ENCODE results near the gene BIVM. TPM values are rescaled to one million over a fixed set of nuclear protein-coding genes. Genes with fewer than 3 reads are reported as not detected.

BIVM gene
- total and polyA plus RNA-seq, 2 donors (not counting 3 experiments of a cell fraction or from before 2014, with no cell fraction given): 7.7 to 20.3 TPM

DNA sequence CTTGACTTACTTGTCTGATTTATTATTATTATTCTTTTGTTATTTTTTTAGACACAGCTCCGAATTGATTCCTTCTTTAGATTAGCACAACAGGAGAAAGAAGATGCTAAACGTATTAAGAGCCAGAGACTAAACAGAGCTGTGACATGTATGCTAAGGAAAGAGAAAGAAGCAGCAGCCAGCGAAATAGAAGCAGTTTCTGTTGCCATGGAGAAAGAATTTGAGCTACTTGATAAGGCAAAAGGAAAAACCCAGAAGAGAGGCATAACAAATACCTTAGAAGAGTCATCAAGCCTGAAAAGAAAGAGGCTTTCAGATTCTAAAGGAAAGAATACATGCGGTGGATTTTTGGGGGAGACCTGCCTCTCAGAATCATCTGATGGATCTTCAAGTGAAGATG lies 76.3 kb downstream of the BIVM start:
- Histone ChIP-seq H3K4me2 (ENCODE audit: insufficient read depth, low read length) (no peak overlapping the region), H3K27me3 (ENCODE audit: control insufficient read depth in 2 of 2, insufficient read depth in 2 of 2, low read length in 2 of 2) (no peaks in the 10 kb centered on the region), H3K79me2 (ENCODE audit: control insufficient read depth, insufficient read depth, low read length) (peaks cover 4% of the 10 kb centered on the region), H3K4me3 (replicated peaks in 1 of 3; ENCODE audit: insufficient read depth in 1 of 3, low read depth in 1 of 3, low read length in 3 of 3) (no peak overlapping the region), H3K9ac (replicated peaks; ENCODE audit: extremely low read depth, insufficient read depth, low read length) (no peak overlapping the region), H3K36me3 (ENCODE audit: control insufficient read depth in 2 of 2, extremely low read depth in 1 of 2, insufficient read depth in 2 of 2, low read length in 2 of 2) (peaks cover 7 to 12% of the 10 kb centered on the region in 2 experiments), H2AFZ (ENCODE audit: low read depth, low read length) (no peak overlapping the region), H3K9me3 (replicated peaks; ENCODE audit: control insufficient read depth, insufficient read depth, low read length) (no peaks in the 10 kb centered on the region), H3K27ac (ENCODE audit: insufficient read depth, low read depth, low read length) (no peak overlapping the region), H3K9me1 (replicated peaks; ENCODE audit: control insufficient read depth, extremely low read depth, insufficient read depth, low read length) (no peaks in the 10 kb centered on the region), H3K4me1 (ENCODE audit: control insufficient read depth, extremely low read depth, insufficient read depth, low read length) (peaks cover 7% of the 10 kb centered on the region), H4K20me1 (replicated peaks; ENCODE audit: control insufficient read depth, extremely low read depth, insufficient read depth, low read length) (no peaks in the 10 kb centered on the region)
- BruUV-seq (replicated peaks): no TSS peak
- intact Hi-C loops (cut with micrococcal nuclease): no loop called here
- dilution Hi-C loops (cut with MboI; ENCODE audit: extremely low pct_ligation_motif_present, low sequenced_read_pairs): no loop called here
- CTCF ChIA-PET: no interaction called here
- POLR2A ChIA-PET: no interaction called here
- TF ChIP-seq FOS (IDR thresholded peaks at IDR 0.05; ENCODE audit: borderline replicate concordance, insufficient read depth, low read length) (no peak), POLR2AphosphoS5 (IDR thresholded peaks at IDR 0.05; ENCODE audit: insufficient read depth, low read depth, low read length) (no peak)
- TF ChIP-seq, protein P1, sequence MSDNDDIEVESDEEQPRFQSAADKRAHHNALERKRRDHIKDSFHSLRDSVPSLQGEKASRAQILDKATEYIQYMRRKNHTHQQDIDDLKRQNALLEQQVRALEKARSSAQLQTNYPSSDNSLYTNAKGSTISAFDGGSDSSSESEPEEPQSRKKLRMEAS (IDR thresholded peaks at IDR 0.05; ENCODE audit: insufficient read depth, insufficient read length): no peak
- DNase-seq (ENCODE audit: low read depth, low spot score) (no peak), FAIRE-seq (no peak)

DNA sequence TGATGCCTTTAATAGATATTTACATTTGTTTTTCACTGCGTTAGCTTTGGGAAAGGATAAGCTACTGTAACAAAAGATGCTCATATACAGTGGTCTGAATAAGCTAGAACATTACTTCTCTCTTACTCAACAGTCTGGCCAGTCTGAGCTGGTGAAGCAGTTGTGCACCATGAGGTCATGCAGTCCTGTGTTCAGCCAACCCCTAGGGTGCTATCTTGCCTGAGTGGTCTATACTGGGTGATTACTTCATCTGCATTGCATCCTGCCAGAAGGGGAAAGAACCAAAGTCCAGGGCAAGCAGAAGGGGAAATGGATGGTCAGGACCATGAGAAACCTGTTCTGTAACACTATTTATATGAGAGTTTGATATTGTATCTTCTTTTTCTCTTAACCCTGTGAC lies 78.4 kb downstream of the BIVM start:
- intact Hi-C loops (cut with micrococcal nuclease) (no loop called here), dilution Hi-C loops (cut with MboI; ENCODE audit: extremely low pct_ligation_motif_present, low sequenced_read_pairs) (no loop called here)
- CTCF ChIA-PET: no interaction called here
- DNase-seq (ENCODE audit: low read depth, low spot score) (no peak), FAIRE-seq (no peak)
- POLR2A ChIA-PET: no interaction called here
- Histone ChIP-seq H3K36me3 (ENCODE audit: control insufficient read depth in 2 of 2, extremely low read depth in 1 of 2, insufficient read depth in 2 of 2, low read length in 2 of 2) (peaks cover 7 to 8% of the 10 kb centered on the region in 2 experiments), H3K27ac (ENCODE audit: insufficient read depth, low read depth, low read length) (no peak overlapping the region), H2AFZ (ENCODE audit: low read depth, low read length) (no peak overlapping the region), H4K20me1 (replicated peaks; ENCODE audit: control insufficient read depth, extremely low read depth, insufficient read depth, low read length) (no peaks in the 10 kb centered on the region), H3K79me2 (ENCODE audit: control insufficient read depth, insufficient read depth, low read length) (no peaks in the 10 kb centered on the region), H3K9me1 (replicated peaks; ENCODE audit: control insufficient read depth, extremely low read depth, insufficient read depth, low read length) (no peaks in the 10 kb centered on the region), H3K27me3 (ENCODE audit: control insufficient read depth in 2 of 2, insufficient read depth in 2 of 2, low read length in 2 of 2) (no peaks in the 10 kb centered on the region), H3K9me3 (replicated peaks; ENCODE audit: control insufficient read depth, insufficient read depth, low read length) (no peaks in the 10 kb centered on the region), H3K9ac (replicated peaks; ENCODE audit: extremely low read depth, insufficient read depth, low read length) (no peak overlapping the region), H3K4me1 (ENCODE audit: control insufficient read depth, extremely low read depth, insufficient read depth, low read length) (peaks cover 7% of the 10 kb centered on the region), H3K4me3 (replicated peaks in 1 of 3; ENCODE audit: insufficient read depth in 1 of 3, low read depth in 1 of 3, low read length in 3 of 3) (no peak overlapping the region), H3K4me2 (ENCODE audit: insufficient read depth, low read length) (no peak overlapping the region)
- TF ChIP-seq POLR2A (IDR thresholded peaks at IDR 0.05; ENCODE audit: low read depth, low read length) (no peak), GATA2 (IDR thresholded peaks at IDR 0.05; ENCODE audit: insufficient read depth, insufficient read length, low read depth, low read length) (no peak), JUN (IDR thresholded peaks at IDR 0.05; ENCODE audit: borderline replicate concordance, insufficient read depth, insufficient read length, low read depth) (no peak), POLR2AphosphoS5 (IDR thresholded peaks at IDR 0.05; ENCODE audit: insufficient read depth, low read depth, low read length) (no peak), EZH2 (IDR thresholded peaks at IDR 0.05; ENCODE audit: borderline replicate concordance, low read depth, low read length, severe bottlenecking) (no peak)
- TF ChIP-seq, protein P1 (IDR thresholded peaks at IDR 0.05; ENCODE audit: insufficient read depth, insufficient read length): no peak
- BruUV-seq (replicated peaks): no TSS peak
